DMS 273 (cell line): ENCODE results near the gene RSRP1.

Source experiments
- DNase-seq: peaks from one replicate; lab custom pipeline; 2025; ENCODE audit not compliant: unreplicated experiment; lab: John Stamatoyannopoulos, UW

The RSRP1 gene

GRCh38 chr1:25194572-25195020 lies 52.7 kb downstream of the RSRP1 start:
- DNase-seq = no peak

- no peak for DNase-seq
Measured at GRCh38 chr1:25194054-25194453, 53.2 kb downstream of the RSRP1 start.

- DNase-seq = no peak
Measured at GRCh38 chr1:25193229-25193628, 54.0 kb downstream of the RSRP1 start.
